Gastrocnemius medialis (tissue), 4 donors: ENCODE measurements around the gene SPTLC2.

Source experiments
- POLR2A ChIP-seq, 2 donors: fragments of 450-650 bp; IDR thresholded peaks; one replicate each; pipeline ENCODE4 v1.6.1; 2017; ENCODE audit warnings: antibody characterized with exemption in 2 of 2, mild to moderate bottlenecking in 2 of 2, moderate library complexity in 2 of 2
- TF ChIP-seq, protein P1 (sequence below), 5 experiments: fragments of 450-650 bp in 3 of 5; fragments of 200-600 bp in 2 of 5; sonication (generic) in 2 of 5; IDR thresholded peaks in 4 of 5; conservative IDR thresholded peaks in 1 of 5; 1 replicate in 4 of 5; 2 replicates in 1 of 5; pipeline ENCODE4 v1.5.1; 2016 to 2019; ENCODE audit warnings: antibody characterized with exemption in 5 of 5, mild to moderate bottlenecking in 3 of 5, moderate library complexity in 3 of 5

DNA sequence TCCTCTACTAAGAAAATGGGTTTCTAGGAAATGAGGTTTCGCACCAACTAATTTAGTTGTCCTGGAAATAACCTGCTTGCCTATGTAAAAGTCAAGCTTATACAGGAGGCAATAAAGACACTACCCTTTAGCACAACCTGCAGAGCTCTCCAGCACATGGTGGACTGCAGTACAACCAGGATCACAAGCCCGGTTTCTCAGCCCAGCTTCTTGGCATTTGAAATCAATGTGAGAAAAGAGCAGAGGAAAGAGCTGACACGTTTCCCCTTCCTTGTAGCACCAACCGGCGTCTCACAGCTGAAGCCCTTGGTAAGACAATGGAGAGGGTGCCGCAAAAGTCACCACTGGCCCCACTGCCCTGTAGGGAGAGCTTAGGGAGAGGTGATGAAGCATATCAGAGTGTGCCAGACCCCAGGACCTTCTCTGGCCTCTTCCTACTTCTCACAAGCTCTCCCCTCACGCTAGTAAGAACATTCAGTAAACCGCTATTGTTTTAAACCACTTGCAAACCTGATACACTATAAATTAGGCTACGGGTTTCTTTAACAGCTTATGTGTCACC, 8.6 kb downstream of the SPTLC2 start:
- TF ChIP-seq, protein P1, sequence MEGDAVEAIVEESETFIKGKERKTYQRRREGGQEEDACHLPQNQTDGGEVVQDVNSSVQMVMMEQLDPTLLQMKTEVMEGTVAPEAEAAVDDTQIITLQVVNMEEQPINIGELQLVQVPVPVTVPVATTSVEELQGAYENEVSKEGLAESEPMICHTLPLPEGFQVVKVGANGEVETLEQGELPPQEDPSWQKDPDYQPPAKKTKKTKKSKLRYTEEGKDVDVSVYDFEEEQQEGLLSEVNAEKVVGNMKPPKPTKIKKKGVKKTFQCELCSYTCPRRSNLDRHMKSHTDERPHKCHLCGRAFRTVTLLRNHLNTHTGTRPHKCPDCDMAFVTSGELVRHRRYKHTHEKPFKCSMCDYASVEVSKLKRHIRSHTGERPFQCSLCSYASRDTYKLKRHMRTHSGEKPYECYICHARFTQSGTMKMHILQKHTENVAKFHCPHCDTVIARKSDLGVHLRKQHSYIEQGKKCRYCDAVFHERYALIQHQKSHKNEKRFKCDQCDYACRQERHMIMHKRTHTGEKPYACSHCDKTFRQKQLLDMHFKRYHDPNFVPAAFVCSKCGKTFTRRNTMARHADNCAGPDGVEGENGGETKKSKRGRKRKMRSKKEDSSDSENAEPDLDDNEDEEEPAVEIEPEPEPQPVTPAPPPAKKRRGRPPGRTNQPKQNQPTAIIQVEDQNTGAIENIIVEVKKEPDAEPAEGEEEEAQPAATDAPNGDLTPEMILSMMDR (IDR thresholded peaks at IDR 0.05 in 4 of 5, conservative IDR thresholded peaks at IDR 0.05 in 1 of 5) = no peak
- TF ChIP-seq POLR2A (IDR thresholded peaks at IDR 0.05) = no peak
